Measurements from ENCODE around the gene CCDC88C. TPM values are rescaled to one million over a fixed set of nuclear protein-coding genes. Genes with fewer than 3 reads are reported as not detected.

Gene CCDC88C
- total RNA-seq, 6 donors from 2014 or later: 33.1 to 119 (median 54.5) TPM

GRCh38 chr14:91324606-91325575 is 92.7 kb downstream of the CCDC88C start:
- ATAC-seq (ENCODE audit: low FRiP score in 2 of 2): no peak
- H3K4me1 ChIP-seq: peaks cover 41 to 60% (median 53%) of the 10 kb centered on the region in 4 donors
- no peak for DNase-seq

GRCh38 chr14:91323671-91324605 is 93.7 kb downstream of the CCDC88C start:
- 11 to 27% methylated on average over 7 to 25 of the region's 25 CpGs for WGBS, 2 donors
- TF ChIP-seq, protein P1, sequence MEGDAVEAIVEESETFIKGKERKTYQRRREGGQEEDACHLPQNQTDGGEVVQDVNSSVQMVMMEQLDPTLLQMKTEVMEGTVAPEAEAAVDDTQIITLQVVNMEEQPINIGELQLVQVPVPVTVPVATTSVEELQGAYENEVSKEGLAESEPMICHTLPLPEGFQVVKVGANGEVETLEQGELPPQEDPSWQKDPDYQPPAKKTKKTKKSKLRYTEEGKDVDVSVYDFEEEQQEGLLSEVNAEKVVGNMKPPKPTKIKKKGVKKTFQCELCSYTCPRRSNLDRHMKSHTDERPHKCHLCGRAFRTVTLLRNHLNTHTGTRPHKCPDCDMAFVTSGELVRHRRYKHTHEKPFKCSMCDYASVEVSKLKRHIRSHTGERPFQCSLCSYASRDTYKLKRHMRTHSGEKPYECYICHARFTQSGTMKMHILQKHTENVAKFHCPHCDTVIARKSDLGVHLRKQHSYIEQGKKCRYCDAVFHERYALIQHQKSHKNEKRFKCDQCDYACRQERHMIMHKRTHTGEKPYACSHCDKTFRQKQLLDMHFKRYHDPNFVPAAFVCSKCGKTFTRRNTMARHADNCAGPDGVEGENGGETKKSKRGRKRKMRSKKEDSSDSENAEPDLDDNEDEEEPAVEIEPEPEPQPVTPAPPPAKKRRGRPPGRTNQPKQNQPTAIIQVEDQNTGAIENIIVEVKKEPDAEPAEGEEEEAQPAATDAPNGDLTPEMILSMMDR (IDR thresholded peaks at IDR 0.05): peak; percentile 91 to 96 (median 94)
- TF ChIP-seq POLR2AphosphoS5 (IDR thresholded peaks at IDR 0.05): peak; percentile 66 to 76
- TF ChIP-seq POLR2A (IDR thresholded peaks at IDR 0.05): no peak
- TF ChIP-seq EP300 (IDR thresholded peaks at IDR 0.05): peak in 2 of 4 donors; percentile 50 to 81
- H3K27ac ChIP-seq: peak overlapping the region; percentile 74 to 88 (median 81)
- peaks cover 35 to 56% (median 48%) of the 10 kb centered on the region in 4 donors for H3K4me1 ChIP-seq
- DNase-seq (peak; percentile 90 to 93), ATAC-seq (ENCODE audit: low FRiP score in 2 of 2) (peak; percentile 90)
- H3K9me3 ChIP-seq: no peaks in the 10 kb centered on the region
- peaks cover 0 to 26% (median 14%) of the 10 kb centered on the region in 4 donors for H3K36me3 ChIP-seq
- peak overlapping the region in 3 of 4 donors; percentile 25 to 41 (median 40) for H3K4me3 ChIP-seq
- no peaks in the 10 kb centered on the region for H3K27me3 ChIP-seq

More at GRCh38 chr14:91324606-91325575, 92.7 kb downstream of the CCDC88C start:
- peaks cover 0 to 21% (median 14%) of the 10 kb centered on the region in 4 donors for H3K36me3 ChIP-seq
- H3K9me3 ChIP-seq: no peaks in the 10 kb centered on the region
- WGBS, 2 donors: 63 to 72% methylated on average over 20 of the region's 20 CpGs
- H3K27me3 ChIP-seq: no peaks in the 10 kb centered on the region
- TF ChIP-seq POLR2AphosphoS5 (IDR thresholded peaks at IDR 0.05): no peak
- TF ChIP-seq, protein P1 (IDR thresholded peaks at IDR 0.05): no peak
- TF ChIP-seq POLR2A (IDR thresholded peaks at IDR 0.05): no peak
- no peak for TF ChIP-seq EP300 (IDR thresholded peaks at IDR 0.05)
- H3K27ac ChIP-seq: peak overlapping the region; percentile 74 to 88 (median 81)
- H3K4me3 ChIP-seq: peak overlapping the region in 1 of 4 donors; percentile 40

- DNase-seq (no peak), ATAC-seq (ENCODE audit: low FRiP score in 2 of 2) (no peak)
- Histone ChIP-seq H3K27ac (peak overlapping the region; percentile 74 to 88 (median 81)), H3K36me3 (peaks cover 0 to 26% (median 14%) of the 10 kb centered on the region in 4 donors), H3K4me1 (peaks cover 40 to 61% (median 53%) of the 10 kb centered on the region in 4 donors), H3K9me3 (no peaks in the 10 kb centered on the region), H3K27me3 (no peaks in the 10 kb centered on the region), H3K4me3 (no peak overlapping the region)
- TF ChIP-seq EP300 (IDR thresholded peaks at IDR 0.05) (no peak), POLR2A (IDR thresholded peaks at IDR 0.05) (no peak), POLR2AphosphoS5 (IDR thresholded peaks at IDR 0.05) (no peak)
- TF ChIP-seq, protein P1 (IDR thresholded peaks at IDR 0.05): no peak
- WGBS, 2 donors: 93 to 100% methylated on average over 6 of the region's 6 CpGs
Measured at GRCh38 chr14:91323031-91323430, 94.6 kb downstream of the CCDC88C start.

- 70 to 76% methylated on average over 6 of the region's 6 CpGs for whole genome bisulfite sequencing, 2 donors
- ATAC-seq (ENCODE audit: low FRiP score in 2 of 2): no peak
- no peaks in the 10 kb centered on the region for H3K9me3 ChIP-seq
- H3K27ac ChIP-seq: peak overlapping the region in 3 of 4 donors; percentile 75 to 88 (median 87)
- H3K36me3 ChIP-seq: peaks cover 0 to 26% (median 14%) of the 10 kb centered on the region in 4 donors
- no peak for DNase-seq
- no peak overlapping the region for H3K4me3 ChIP-seq
- no peaks in the 10 kb centered on the region for H3K27me3 ChIP-seq
- TF ChIP-seq POLR2A (IDR thresholded peaks at IDR 0.05): no peak
- TF ChIP-seq EP300 (IDR thresholded peaks at IDR 0.05): no peak
- TF ChIP-seq, protein P1 (IDR thresholded peaks at IDR 0.05): no peak
- TF ChIP-seq POLR2AphosphoS5 (IDR thresholded peaks at IDR 0.05): no peak
- H3K4me1 ChIP-seq: peaks cover 44 to 62% (median 55%) of the 10 kb centered on the region in 4 donors
Measured at GRCh38 chr14:91322623-91323022, 95.0 kb downstream of the CCDC88C start.

Measured in upper lobe of left lung (tissue), 6 donors.